Measurements from ENCODE around the gene BAIAP3.
"Not testable (repeated sequence)": the region's sequence is repeated elsewhere in the genome, so short reads cannot be mapped to it uniquely, and the experiment has no call there.

The BAIAP3 gene

GRCh38 chr16:1333149-1333812, at the start of gene BAIAP3:
Gene BAIAP3, plus strand, starts transcription at chr16:1333645. Its CDS starts 4,905 bp downstream, at chr16:1338550.
- peak in 1 of 3 experiments; percentile 34 for DNase-seq (ENCODE audit: low read depth in 3 of 3)

- DNase-seq (ENCODE audit: low read depth in 3 of 3) = no peak
Measured at GRCh38 chr16:1283996-1284616, 49.3 kb upstream of the BAIAP3 start.

DNA sequence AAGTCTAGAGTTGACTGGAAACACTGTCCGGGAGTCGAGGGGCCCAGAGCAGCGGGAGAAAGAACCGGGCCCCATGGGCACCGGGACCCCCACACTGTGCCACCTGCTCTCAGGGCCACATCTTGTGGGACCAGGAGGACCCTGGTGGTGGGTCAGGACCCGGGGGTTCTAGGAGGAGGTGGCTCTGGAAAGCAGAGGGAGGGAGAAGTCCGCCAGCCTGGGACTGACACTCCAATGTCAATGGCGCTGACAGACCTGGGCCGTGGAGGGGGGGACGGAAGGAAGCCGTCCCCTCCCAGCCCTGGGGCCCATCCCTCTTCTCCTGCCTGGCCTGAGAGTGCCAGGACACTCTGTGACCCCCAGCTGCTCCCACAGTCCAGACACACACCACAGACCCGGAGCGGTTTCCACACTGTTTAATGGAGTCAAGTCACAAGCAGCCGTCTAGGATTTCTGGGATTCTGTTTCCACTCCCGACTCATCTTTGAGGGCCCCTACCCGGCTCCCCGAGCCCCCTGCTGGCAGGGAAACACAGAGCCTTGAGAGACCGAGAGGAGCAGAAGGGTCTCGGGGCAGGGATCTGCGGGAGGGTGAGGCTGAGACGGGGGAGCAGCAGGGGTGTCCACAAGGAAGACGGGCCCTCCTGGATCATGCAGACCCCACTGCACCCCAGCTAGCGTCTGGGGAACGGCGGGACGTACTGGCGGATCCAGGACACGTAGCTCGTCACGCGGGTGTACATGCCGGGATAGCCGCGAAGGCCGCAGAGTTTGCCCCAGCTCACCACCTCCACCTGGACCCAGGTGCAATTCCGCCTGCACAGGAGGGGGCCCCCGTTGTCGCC, 47.6 kb upstream of the BAIAP3 start:
- DNase-seq (ENCODE audit: low read depth in 3 of 3) = no peak

- DNase-seq (ENCODE audit: low read depth in 3 of 3) = no peak
Measured at GRCh38 chr16:1286513-1287094, 46.8 kb upstream of the BAIAP3 start.

DNA sequence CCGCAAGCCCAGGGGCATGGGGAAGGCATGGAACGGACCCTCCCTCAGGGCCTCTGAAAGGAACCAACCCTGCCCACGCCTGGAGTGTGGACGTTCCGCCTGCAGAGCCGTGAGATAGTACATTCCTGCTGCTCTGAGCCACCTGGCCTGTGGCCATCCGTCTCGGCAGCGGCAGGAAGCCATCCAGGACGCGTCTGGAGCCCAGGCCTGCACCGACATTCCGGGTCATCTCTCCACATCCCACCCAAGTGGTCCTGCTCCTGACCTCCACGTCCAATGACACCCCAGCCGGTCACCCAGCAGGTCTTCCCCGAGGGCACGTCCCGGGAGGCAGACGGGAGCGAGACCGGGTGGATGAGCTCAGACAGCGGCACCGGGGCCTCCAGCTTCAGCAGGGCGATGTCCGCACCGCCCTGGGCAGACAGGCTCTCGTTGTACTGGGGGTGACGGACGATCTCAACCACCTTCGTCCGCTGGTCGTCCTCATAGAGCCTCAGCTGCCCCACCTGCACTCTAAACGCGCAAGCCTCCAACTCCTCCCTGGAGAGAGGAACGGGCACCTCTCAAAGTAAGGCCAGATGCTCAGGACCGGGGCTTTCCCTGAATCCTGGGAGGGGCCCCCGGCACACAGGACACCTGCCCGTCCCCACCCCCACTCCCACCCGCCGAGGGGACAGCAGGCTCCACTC, 45.3 kb upstream of the BAIAP3 start:
- no peak for DNase-seq (ENCODE audit: low read depth in 3 of 3)

DNA sequence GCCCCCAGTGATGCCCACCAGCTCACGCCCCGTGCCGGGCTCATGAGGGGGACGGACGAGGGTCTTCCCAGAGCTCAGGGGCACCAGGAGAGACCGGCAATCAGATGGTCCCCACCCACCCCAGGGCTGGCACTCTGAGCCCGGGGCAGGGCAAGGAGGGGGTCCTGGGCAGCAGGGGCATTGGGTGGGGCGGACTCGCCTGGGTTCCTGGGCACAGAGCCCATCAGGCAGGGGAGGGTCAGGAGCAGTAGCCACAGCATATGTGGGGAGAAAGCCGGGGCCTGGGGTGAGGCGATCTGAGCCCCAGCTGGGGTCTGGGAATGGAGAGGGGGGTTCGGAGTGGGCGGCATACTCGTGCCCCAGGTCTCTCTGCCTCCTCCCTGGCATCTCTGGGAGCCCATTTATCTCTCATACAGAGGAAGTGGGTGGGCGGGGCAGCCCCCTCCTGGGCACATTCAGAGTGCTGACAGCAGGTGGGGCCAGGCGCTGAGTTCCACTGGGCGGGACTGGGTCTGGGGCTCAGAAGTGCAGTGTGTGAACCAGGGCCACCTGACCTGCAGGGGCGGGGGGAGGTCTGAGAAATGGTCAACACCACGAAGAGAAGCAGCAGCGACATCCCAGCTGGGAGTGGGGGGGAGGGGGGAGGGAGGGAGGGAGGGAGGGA, 44.5 kb upstream of the BAIAP3 start:
- no peak for DNase-seq (ENCODE audit: low read depth in 3 of 3)

DNA sequence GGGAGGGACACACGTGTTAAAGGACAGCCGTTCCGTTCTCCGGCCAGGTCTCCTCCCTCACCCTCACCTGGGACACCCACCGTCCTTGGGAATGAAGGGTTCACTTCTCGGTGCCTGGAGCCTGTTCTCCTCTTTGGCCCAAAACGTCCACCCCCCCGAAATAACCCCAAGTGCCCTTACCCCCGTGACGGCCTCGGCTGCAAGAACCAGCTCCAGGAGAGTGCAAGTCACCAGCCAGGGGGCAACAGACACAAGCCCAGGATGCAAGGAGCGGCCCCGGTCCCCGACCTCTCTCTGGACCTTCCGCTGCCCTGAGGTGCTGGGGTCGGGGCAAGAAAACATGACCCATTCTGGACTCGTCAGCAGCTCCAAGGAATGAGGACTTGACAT, 44.0 kb upstream of the BAIAP3 start:
- DNase-seq (ENCODE audit: low read depth in 3 of 3) = no peak

DNA sequence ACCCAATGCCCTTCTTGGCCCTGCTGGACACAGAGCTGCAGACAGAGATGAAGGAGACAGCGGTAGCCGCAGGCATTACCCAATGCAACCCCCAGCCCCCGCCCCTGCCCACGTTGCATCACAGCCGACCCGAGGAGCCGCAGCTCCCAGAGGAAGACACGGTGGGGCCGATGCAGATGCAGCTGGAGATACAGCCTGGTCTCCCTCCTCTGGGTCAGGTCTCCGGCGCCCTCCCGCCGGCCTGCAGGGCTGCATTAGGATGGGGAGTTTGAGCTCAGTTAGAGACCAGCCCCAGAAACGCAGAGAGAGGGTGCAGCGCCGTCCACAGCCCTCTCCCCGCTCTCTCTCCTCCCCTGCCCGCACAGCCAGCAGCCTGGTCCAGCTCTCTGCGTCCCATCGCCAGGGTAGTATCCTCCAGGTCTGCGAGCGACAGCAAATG, 43.4 kb upstream of the BAIAP3 start:
- DNase-seq (ENCODE audit: low read depth in 3 of 3) = no peak

GRCh38 chr16:1290860-1291575, 42.4 kb upstream of the BAIAP3 start:
- DNase-seq (ENCODE audit: low read depth in 3 of 3) = no peak

DNA sequence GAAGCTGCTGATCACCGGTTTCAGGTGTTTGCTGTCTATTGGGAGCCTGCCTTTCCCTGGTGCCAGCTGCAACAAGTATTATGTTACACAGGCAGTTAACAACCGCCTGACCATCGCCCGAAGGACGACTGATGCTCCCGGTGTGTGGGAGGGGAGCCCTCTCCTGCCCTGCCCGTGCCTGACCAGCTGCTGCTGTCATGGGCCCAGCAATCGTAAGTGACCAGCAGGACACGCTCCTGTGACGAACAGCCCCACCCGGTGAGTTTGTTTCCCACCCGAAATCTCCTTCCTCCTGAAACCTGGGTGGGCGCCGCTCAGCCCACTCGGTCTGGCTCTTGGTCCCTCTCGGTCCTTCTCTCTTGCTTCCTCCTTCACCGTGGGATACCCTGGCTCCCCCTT, 41.9 kb upstream of the BAIAP3 start:
- no peak for DNase-seq (ENCODE audit: low read depth in 3 of 3)

DNA sequence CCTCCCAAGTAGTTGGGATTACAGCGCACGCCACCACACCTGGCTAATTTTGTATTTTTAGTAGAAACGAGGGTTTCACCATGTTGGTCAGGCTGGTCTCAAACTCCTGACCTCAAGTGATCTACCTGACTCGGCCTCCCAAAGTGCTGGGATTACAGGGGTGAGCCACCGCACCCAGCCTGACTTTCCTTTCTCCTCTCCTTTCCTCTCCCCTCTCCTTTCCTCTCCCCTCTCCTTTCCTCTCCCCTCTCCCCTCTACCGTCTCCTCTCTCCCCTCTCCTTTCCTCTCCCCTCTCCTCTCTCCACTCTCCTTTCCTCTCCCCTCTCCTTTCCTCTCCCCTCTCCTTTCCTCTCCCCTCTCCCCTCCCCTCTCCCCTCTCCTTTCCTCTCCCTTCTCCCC, 41.2 kb upstream of the BAIAP3 start:
- DNase-seq (ENCODE audit: low read depth in 3 of 3) = not testable (repeated sequence)

DNA sequence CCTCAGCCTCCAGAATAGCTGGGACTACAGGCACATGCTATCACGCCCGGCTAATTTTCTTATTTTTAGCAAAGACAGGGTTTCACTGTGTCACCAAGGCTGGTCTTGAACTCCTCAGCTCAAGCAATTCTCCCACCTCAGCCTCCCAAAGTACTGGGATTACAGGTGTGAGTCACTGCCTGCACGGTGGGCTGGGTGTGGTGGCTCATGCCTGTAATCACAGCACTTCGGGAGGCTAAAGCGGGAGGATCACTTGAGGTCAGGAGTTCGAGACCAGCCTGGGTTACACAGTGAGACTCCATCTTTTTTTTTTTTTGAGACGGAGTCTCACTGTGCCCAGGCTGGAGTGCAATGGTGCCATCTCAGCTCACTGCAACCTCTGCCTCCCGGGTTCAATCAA, 40.6 kb upstream of the BAIAP3 start:
- DNase-seq (ENCODE audit: low read depth in 3 of 3) = not testable (repeated sequence)

- DNase-seq (ENCODE audit: low read depth in 3 of 3) = no peak
Measured at GRCh38 chr16:1293921-1294656, 39.4 kb upstream of the BAIAP3 start.

- no peak for DNase-seq (ENCODE audit: low read depth in 3 of 3)
Measured at GRCh38 chr16:1295465-1295864, 38.0 kb upstream of the BAIAP3 start.

DNA sequence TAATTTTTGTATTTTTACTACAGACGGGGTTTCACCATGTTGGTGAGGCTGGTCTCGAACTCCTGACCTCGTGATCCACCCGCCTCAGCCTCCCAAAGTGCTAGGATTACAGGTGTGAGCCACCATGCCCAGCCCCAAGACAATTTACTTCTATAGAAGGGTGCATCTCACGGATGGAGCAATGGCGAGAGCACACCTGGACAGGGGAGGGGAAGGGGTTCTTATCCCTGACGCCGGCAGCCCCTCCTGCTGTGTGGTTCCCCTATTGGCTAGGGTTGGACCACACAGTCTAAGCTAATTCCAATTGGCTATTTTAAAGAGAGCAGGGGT, 36.8 kb upstream of the BAIAP3 start:
- DNase-seq (ENCODE audit: low read depth in 3 of 3) = not testable (repeated sequence)

DNA sequence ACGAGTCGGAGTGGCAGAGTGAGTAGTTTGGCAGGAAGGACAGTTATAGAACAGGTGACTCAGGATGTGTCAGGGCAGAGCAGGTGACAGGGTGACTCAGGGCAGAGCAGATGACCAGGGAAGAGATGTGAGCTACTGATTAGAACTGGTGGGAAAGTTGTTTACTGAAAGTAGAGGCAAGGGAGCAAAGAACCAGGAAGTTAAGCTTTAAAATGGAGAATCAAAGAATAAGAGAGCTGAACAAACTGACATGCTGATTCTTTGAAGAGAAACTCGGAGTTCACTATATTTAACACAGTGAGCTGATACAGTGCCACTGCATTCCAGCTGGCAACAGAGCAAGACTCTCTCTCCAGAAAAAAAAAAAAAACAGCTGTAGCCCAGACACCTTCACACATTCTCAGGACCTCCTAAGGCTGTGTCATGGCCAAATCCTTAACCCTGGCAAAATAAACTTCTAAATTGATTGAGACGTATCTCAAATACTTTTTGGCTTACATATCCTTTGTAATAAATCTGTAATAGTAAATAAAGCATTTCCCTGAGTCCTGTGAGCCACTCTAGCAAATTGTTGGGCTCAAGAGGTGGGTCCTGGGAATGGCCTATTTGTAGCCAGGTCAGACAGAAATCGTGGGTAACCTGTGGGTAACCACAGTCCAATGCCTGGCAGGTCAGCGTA, 36.3 kb upstream of the BAIAP3 start:
- DNase-seq (ENCODE audit: low read depth in 3 of 3) = no peak

DNA sequence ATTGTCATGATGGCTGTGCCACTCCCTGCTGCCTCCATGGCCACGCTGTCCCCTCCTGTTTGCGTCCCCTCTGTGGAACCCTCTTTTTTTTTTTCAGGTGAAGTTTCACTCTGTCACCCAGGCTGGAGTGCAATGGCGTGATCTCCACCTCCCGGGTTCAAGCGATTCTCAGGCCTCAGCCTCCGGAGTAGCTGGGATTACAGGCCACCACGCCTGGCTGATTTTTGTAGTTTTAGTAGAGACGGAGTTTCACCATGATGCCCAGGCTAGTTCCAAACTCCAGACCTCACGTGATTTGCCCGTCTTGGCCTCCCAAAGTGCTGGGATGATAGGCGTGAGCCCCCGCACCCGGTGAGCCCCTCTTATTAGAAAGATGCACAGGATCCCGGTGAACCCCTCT, 35.0 kb upstream of the BAIAP3 start:
- no peak for DNase-seq (ENCODE audit: low read depth in 3 of 3)

- DNase-seq (ENCODE audit: low read depth in 3 of 3) = no peak
Measured at GRCh38 chr16:1299012-1299867, 34.2 kb upstream of the BAIAP3 start.

DNA sequence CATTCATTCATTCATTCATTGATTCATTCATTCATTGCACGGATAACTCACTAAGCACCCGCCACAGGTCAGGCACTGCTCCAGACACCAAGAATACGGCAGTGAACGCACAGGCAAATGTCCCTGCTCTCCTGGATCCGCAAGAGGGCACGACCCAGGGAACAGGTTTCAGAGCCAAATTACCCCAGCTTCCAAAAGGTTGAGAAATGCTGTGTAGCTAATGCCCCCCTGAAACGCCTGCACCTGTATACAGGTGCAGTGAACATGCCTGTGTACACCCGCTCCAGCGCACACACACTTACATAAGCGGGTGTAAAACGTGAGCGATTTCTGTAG, 33.6 kb upstream of the BAIAP3 start:
- DNase-seq (ENCODE audit: low read depth in 3 of 3) = no peak
